Right lobe of liver (tissue), 6 donors: Measurements from ENCODE around the gene ZNF593OS. TPM values are rescaled to one million over a fixed set of nuclear protein-coding genes. Genes with fewer than 3 reads are reported as not detected.

Experiments used
- ATAC-seq, 4 donors: fragments of 200-7000 bp; cut with Tn5 transposase; one replicate each; pipeline ENCODE4 v1.9.1; 2020; ENCODE audit warnings: mild to moderate bottlenecking in 4 of 4, moderate library complexity in 4 of 4
- DNase-seq, 3 donors: peaks; one replicate each; pipeline ENCODE4 v3.0.0-alpha.2; 2020
- H3K27ac ChIP-seq, 3 donors: fragments of 200-600 bp; one replicate each; pipeline ENCODE4 v1.8.0; 2022
- H3K27me3 ChIP-seq, 2 donors: fragments of 200-600 bp; one replicate each; pipeline ENCODE4 v1.8.0; 2022
- H3K36me3 ChIP-seq, 4 donors: fragments of 200-600 bp; sonication (generic) in 1 of 4; one replicate each; pipeline versions ENCODE4 v1.5.1 to v1.8.0; 2017 to 2022; ENCODE audit warnings: control low read depth in 1 of 4
- H3K4me1 ChIP-seq, 4 donors: fragments of 200-600 bp; sonication (generic) in 1 of 4; one replicate each; pipeline versions ENCODE4 v1.5.1 to v1.8.0; 2017 to 2022; ENCODE audit warnings: control low read depth in 1 of 4
- H3K4me3 ChIP-seq, 3 donors: fragments of 200-600 bp; one replicate each; pipeline ENCODE4 v1.8.0; 2022
- H3K9me3 ChIP-seq, 4 donors: fragments of 200-600 bp; sonication (generic) in 1 of 4; one replicate each; pipeline versions ENCODE4 v1.5.1 to v1.8.0; 2017 to 2022; ENCODE audit warnings: control low read depth in 1 of 4
- POLR2A ChIP-seq: fragments of 450-650 bp; IDR thresholded peaks from one replicate; pipeline ENCODE4 v1.6.1; 2017; ENCODE audit warnings: antibody characterized with exemption, mild to moderate bottlenecking
- WGBS: methylation state at CpG from one replicate; pipeline ENCODE4 v1.1.6; 2018; ENCODE audit warnings: low coverage, low lambda C conversion rate; ENCODE audit not compliant: insufficient coverage; ENCODE audit errors: missing lambda C conversion rate; 5-methylcytosine and 5-hydroxymethylcytosine counted together
- intact Hi-C, 2 donors: fragments of 100-400 bp; cut with DNase I; formaldehyde crosslinking; loops; one replicate each; pipeline versions ENCODE4 v1.11.2 to v1.14.1; 2022
- total RNA-seq, 6 experiments: library from RNA; depleted of rRNA in 2 of 6; stranded (reverse); fragments of >200 nt in 2 of 6; fragmentation: NEBNext Ultra II Directional in 3 of 6; extraction: Animal tissue kit (Norgen Biotek cat#: 25700) in 3 of 6; gene quantifications; one replicate each; pipeline versions ENCODE4 v1.1.0 to v1.2.4, GENCODE V29; 2016 to 2023
- TF ChIP-seq, protein P1 (sequence below), 4 donors: fragments of 200-600 bp in 3 of 4; fragments of 450-650 bp in 1 of 4; IDR thresholded peaks; one replicate each; pipeline versions ENCODE4 v1.5.1 to v1.8.0; 2016 to 2022; ENCODE audit warnings: antibody characterized with exemption in 4 of 4, mild to moderate bottlenecking in 2 of 4
- donor health status: DM: no; HTN: yes; CAD: no.
- donor health status: DM: no; HTN: no; CAD: no.
- donor health status: DM: no; HTN: no; CAD: no.
- donor health status: DM: no; HTN: yes; CAD: no.
- donor health status: DM: no; HTN: yes; CAD: no.

The ZNF593OS gene
- total RNA-seq, 6 experiments from 2014 or later: not detected

DNA sequence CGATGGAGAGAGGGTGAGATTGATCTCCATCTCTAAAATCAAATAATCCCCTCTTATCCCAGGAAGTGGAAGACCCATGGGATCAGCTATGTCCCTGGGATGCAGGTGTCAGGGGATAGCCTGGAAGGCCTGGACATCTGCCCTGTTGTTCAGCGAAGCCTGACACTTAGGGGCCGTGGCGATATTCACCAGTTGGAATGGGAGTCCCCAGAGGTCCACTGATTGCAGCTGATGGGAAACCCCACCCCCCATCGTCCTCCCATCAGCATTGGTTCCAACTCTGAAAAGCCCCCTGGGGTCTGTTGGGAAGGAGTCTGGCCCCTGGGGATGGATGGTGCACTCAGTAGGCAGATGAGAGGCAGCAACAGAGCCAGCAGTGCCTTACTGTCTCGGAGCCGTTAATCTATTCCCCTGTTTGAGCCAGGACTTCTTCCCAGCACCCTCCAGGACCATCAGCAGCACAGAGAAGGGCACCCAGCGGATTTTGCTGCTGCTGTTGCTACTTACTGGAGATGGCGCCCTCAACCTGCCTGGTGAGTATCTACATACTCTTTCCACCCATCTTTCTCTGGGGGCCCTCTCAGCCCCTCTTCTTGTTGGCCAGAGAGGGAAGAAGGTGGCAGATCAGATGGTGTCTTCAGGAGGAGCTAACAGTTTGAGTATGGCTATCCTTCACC lies 32.1 kb upstream of the ZNF593OS start:
- ATAC-seq (no peak), DNase-seq (no peak)
- Histone ChIP-seq H3K4me1 (no peaks in the 10 kb centered on the region), H3K36me3 (no peaks in the 10 kb centered on the region), H3K27me3 (no peaks in the 10 kb centered on the region), H3K27ac (no peak overlapping the region), H3K9me3 (no peaks in the 10 kb centered on the region), H3K4me3 (no peak overlapping the region)
- WGBS: 76% methylated on average over 2 of the region's 9 CpGs
- TF ChIP-seq, protein P1, sequence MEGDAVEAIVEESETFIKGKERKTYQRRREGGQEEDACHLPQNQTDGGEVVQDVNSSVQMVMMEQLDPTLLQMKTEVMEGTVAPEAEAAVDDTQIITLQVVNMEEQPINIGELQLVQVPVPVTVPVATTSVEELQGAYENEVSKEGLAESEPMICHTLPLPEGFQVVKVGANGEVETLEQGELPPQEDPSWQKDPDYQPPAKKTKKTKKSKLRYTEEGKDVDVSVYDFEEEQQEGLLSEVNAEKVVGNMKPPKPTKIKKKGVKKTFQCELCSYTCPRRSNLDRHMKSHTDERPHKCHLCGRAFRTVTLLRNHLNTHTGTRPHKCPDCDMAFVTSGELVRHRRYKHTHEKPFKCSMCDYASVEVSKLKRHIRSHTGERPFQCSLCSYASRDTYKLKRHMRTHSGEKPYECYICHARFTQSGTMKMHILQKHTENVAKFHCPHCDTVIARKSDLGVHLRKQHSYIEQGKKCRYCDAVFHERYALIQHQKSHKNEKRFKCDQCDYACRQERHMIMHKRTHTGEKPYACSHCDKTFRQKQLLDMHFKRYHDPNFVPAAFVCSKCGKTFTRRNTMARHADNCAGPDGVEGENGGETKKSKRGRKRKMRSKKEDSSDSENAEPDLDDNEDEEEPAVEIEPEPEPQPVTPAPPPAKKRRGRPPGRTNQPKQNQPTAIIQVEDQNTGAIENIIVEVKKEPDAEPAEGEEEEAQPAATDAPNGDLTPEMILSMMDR (IDR thresholded peaks at IDR 0.05): no peak
- no peak for TF ChIP-seq POLR2A
- intact Hi-C loops: no loop called here

DNA sequence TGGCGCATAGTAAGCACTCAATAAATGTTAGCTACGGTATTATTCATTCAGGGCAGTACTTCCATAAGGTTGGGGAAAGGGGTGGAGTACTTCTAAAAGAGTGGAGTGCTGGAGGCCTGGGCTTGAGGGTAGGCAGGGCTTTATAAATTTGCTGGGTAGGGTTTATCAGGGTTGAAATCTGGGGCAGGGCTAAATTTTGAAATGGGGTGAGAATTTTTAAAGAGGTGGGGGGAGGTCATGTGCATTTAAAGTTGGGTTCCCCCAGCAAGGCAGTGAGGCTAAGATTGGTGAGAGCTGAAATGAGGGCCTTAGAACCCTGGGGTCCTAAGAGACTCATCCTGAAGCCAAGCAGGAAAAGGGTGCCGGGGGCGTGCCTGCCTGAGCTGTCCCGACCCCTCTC lies 28.8 kb upstream of the ZNF593OS start:
- H3K27me3 ChIP-seq: no peaks in the 10 kb centered on the region
- no peaks in the 10 kb centered on the region for H3K4me1 ChIP-seq
- no peak overlapping the region for H3K4me3 ChIP-seq
- WGBS: 88% methylated on average over 4 of the region's 5 CpGs
- no peaks in the 10 kb centered on the region for H3K36me3 ChIP-seq
- DNase-seq: no peak
- TF ChIP-seq POLR2A: no peak
- TF ChIP-seq, protein P1 (IDR thresholded peaks at IDR 0.05): no peak
- intact Hi-C loops: no loop called here
- H3K9me3 ChIP-seq: no peaks in the 10 kb centered on the region
- ATAC-seq: no peak
- H3K27ac ChIP-seq: no peak overlapping the region

DNA sequence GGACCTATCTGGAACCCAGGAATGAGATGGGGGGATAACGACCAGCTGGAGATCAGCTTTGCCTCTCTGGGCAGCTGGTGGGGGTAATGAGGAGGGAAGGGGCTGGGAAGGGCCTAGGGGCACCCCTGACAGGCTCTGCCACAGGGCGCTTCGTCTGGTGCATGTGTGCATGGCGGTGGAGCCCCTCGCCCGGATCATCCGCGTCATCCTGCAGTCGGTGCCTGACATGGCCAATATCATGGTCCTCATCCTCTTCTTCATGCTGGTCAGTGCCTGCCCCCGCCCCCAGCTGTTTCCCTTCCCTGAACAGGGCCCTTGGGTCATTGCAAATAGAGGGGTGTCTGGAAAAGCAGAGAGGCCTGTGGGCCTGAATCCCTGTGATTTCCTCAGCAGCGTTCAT lies 26.2 kb upstream of the ZNF593OS start:
- WGBS: 36% methylated on average over 2 of the region's 11 CpGs
- Histone ChIP-seq H3K36me3 (no peaks in the 10 kb centered on the region), H3K4me3 (no peak overlapping the region), H3K4me1 (no peaks in the 10 kb centered on the region), H3K27me3 (no peaks in the 10 kb centered on the region), H3K27ac (no peak overlapping the region), H3K9me3 (no peaks in the 10 kb centered on the region)
- TF ChIP-seq POLR2A: no peak
- TF ChIP-seq, protein P1 (IDR thresholded peaks at IDR 0.05): no peak
- DNase-seq (no peak), ATAC-seq (no peak)
- intact Hi-C loops: no loop called here

DNA sequence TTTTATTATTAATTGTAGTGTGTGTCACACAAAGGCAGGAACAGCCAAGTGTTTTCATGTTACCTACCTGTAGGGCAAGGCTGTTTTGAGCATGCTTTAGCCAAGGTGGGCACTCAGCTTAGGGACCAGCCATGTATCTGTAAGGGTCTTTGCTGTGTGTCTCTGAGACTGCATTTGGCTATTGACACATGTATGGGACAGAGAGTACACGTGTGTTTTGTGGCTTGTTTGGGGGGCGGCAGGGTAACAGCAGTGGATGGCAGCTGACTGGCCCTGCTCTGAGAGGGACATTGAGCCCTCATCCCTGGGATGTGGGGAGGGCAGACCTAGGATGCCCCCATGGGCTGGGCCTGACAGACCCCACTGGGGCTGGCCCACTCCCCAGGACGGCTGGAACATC lies 25.7 kb upstream of the ZNF593OS start:
- no peaks in the 10 kb centered on the region for H3K36me3 ChIP-seq
- H3K9me3 ChIP-seq: no peaks in the 10 kb centered on the region
- H3K27me3 ChIP-seq: no peaks in the 10 kb centered on the region
- intact Hi-C loops: no loop called here
- no peaks in the 10 kb centered on the region for H3K4me1 ChIP-seq
- WGBS: 92% methylated on average over 2 of the region's 3 CpGs
- TF ChIP-seq, protein P1 (IDR thresholded peaks at IDR 0.05): no peak
- no peak for TF ChIP-seq POLR2A
- ATAC-seq: no peak
- H3K27ac ChIP-seq: no peak overlapping the region
- no peak overlapping the region for H3K4me3 ChIP-seq
- DNase-seq: no peak
